CD4-positive, alpha-beta T cell treated with Interleukin-17A for 4 hours (primary cell): ENCODE results near the gene CGB2.
"Not testable (repeated sequence)": the region's sequence is repeated elsewhere in the genome, so short reads cannot be mapped to it uniquely, and the experiment has no call there.

Experiments
- DNase-seq: peaks from one replicate; pipeline ENCODE4 v3.0.0-alpha.2; 2020; ENCODE audit warnings: mixed read lengths

CGB2 gene

GRCh38 chr19:49070416-49070815 is 38.7 kb downstream of the CGB2 start:
- DNase-seq, result no peak

- no peak for DNase-seq
Observed at GRCh38 chr19:49071860-49072547, 40.3 kb downstream of the CGB2 start.

- DNase-seq, result peak; percentile 26
Observed at GRCh38 chr19:49073514-49074378, 42.1 kb downstream of the CGB2 start.

GRCh38 chr19:49074869-49075268 is 43.2 kb downstream of the CGB2 start:
- not testable (repeated sequence) for DNase-seq

- DNase-seq, result no peak
Observed at GRCh38 chr19:49080392-49080791, 48.7 kb downstream of the CGB2 start.

GRCh38 chr19:49081273-49081672 is 49.6 kb downstream of the CGB2 start:
- DNase-seq, result no peak
